ENCODE measurements around the gene RUNX3.

The RUNX3 gene

DNA sequence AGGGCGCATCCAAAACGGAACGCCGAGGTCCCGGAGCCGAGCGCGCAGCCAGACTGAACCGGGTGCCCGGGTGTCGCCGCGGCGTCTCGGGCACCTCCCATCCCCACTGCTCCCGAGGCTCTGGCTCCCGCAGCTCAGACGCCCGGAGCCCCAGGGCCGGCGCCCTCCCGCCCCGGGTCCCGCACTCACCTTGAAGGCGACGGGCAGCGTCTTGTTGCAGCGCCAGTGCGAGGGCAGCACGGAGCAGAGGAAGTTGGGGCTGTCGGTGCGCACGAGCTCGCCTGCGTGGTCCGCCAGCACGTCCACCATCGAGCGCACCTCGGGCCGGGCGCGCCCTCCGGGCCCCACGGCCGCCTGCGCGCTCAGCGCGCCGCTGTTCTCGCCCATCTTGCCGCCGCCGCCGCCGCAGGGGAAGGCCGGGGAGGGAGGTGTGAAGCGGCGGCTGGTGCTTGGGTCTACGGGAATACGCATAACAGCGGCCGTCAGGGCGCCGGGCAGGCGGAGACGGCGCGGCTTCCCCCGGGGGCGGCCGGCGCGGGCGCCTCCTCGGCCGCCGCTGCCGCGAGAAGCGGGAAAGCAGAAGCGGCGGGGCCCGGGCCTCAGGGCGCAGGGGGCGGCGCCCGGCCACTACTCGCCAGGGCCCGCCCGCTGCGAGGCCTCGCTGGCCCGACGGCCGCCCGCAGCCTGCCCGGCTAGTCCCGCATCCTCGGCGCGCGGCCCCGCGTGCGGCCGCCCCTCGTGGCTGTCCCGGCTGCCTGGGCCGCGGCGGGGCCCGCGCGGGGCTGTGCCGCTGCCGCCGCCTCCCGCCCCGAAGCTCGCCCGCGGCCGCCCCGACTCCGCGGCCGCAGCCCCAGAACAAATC is 447 bp downstream of the RUNX3 start:
- peak; percentile 72 for DNase-seq (ENCODE audit: low spot score)

DNA sequence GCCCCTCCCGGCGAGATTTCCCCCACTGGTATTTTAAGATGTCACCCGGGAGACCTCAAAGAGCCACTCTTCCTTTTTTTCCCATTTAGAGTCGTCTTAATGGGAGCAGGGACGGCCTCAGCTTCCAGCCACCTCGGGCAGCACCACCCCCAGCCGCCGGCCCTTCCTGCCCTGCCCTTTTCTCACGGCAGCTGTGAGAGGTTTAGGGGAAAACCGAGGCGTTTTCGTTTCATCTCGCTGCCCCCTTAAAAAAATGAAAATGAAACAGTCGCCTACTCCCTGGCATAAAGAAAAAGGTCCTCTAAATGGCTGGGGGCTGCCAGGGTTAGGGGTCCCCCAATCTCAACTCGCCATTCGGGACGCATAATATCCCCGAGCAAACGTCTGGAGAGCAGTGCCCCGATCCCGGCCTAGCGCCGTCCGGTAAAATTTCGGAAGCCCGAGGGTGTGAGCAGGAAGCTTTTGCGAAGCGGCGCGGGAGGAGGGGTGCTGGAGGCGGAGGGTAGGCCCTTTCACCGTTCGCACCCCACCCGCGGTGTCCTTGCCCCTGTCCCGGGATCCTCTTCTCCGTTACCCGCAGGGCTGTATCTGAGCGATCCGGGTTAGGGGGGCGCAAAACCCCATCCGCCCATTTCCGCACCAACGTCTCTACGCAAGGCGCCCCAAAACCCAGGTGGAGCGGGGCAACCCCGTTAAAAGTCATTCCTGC is 1.2 kb downstream of the RUNX3 start:
- DNase-seq (ENCODE audit: low spot score) = no peak

DNA sequence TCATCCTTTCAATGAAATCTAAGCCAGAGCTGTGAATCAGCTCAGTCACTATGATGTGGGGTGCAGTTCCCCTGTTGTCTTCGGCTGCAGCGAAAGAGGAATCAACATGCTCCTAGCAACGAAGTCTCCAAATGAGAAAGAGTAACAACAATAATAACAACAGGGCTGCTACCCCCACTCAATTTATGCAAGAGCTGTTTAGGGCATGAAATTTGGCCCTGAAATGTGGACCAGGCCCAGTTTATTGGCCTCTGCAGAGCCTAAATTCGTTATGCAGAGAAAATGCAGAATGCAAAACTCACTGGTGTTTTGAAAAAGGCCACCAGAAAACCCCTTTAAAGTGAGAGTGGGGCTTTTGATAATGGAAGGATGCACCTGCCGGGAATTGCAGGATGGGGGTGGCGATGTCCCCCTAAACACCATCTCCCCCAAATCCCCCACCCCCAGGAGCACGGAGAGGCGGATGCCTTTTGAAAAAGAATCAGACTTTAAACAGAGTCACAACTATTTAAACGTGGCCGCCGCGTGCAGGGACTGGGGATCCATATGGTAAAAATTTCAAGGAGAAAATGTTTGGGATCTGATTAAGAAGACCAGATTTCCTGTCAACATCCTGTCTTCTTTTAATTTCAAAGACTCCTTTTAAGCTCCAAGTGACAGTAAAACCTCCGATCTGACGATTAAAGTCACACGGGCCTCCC is 1.9 kb downstream of the RUNX3 start:
- no peak for DNase-seq (ENCODE audit: low spot score)

DNA sequence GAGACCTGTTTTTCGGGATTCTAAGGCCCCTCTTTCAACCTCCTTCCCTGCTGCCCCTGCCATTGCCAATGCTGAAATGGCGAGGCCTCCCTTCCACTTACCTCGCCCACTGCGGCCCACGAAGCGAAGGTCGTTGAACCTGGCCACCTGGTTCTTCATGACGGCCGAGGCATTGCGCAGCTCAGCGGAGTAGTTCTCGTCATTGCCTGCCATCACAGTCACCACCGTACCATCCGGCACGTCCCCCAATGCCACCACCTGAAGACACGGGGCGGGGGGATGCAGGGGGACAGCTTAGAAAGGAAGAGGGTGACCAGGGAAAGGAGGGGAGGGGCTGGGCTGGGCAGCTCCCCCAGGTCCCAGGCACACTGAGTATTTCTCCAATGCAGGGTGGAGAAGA is 2.6 kb downstream of the RUNX3 start:
- DNase-seq (ENCODE audit: low spot score) = no peak

DNA sequence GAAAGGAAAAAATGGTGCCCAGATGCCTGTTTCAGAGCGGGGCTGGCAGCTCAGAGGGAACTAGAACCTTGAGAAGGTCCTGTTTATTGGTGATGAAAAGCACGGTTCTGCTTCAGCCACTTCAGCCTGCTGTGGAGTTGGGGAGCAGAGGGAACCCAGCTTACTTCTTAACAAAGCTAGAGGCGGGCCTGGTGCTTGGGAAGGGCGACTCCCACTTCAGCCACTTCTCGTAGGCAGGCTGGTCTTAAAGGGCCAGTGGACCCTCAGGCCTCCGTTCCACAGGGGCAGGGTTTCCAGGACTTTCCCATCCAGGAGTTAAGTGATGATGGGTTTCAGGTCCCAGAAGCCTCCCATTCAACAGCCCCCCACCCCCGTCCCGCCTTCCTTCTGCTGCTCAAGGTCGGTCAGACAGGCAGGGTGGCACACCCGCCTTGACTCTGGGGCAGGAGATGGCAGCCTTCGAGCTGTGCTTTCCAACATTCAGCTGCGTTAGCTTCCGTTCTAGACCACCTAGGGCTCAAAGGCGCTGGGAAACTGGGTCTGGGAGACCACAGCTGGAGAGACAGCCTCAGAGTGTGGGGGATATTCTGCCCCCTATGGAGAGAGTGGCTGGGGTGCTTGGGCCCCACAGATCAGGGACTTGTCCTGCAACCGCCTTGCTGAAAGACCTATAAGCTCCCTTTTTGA is 3.4 kb downstream of the RUNX3 start:
- DNase-seq (ENCODE audit: low spot score) = no peak

DNA sequence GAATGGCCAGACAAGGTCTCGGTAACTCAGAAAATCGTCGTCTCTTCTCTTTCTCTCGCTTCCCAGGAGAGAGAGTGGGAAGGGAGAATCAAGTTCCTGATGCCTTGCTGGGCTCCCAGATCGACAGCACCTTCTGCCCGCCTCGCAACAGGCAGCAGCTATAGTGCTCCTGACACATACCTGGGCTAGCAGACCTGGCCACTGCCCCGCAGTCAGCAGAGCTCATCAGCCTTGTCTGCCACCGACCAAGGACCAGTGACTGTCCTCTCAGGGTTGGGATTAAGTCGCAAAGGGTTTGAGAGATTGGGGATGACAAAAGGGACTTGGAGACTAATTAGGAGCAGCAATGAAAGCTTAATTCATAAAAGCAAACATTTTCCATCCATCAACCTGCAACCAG is 4.1 kb downstream of the RUNX3 start:
- DNase-seq (ENCODE audit: low spot score) = no peak

DNA sequence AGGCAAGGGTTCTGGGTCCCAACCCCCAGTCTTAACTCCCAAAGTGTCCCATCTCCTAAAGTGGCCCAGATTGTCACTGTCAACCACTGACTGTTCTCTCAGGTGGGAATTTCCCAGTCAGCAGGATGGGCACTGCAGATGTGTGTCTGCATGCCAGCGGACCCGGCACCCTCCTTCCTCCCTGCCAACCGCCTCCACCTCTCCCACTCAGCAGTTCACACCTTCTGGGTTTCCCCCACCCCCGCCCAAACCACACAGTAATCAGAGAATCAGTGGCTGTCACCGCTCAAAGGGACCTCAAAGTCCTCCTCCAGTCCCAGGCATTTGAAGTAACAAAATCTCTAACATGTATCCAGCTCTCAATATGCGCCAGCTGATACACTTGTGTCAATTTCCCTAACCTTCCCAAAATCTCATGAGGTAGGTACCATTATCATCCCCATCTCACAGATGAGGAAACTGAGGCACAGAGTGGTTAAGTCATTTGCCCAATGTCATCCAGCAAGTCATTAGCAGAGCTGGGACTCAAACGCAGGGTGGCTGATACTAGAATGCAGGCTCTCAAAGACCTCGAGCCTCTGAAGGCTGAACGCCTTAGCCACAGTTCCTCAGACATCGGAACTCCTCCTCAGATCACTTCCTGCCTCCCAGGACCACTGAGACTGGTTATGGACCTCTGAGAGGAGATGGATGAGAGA is 4.8 kb downstream of the RUNX3 start:
- DNase-seq (ENCODE audit: low spot score) = no peak

DNA sequence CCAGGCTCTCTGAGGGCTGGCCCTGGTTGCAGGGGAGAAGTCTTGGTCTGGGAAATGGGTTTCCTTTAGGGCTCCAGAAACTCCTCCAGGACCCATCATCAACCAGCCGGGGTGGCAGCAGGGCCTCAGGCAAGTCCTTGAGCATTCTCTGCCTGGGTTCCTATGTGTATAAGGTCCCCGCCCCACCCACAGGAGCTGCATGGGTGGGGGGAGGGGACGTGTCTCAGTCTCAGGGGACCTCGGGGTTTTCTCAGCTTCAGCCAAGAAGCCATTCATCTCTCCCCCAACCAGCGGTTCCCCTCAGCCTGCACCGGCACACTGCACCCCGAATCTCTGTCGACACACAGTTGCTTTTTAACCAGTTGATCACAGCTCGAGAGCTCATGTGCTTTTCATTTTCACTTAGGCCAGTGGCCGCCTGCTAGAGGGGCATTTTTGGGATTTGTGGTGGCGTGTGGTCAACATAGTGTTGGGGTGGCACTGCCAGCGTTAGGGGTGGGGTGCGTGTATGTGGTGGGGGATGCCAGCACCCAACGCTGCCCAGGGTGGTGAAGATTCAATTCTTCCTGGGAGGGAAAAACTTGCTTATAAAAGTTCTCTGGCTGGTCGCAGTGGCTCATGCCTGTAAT is 6.5 kb downstream of the RUNX3 start:
- no peak for DNase-seq (ENCODE audit: low spot score)

DNA sequence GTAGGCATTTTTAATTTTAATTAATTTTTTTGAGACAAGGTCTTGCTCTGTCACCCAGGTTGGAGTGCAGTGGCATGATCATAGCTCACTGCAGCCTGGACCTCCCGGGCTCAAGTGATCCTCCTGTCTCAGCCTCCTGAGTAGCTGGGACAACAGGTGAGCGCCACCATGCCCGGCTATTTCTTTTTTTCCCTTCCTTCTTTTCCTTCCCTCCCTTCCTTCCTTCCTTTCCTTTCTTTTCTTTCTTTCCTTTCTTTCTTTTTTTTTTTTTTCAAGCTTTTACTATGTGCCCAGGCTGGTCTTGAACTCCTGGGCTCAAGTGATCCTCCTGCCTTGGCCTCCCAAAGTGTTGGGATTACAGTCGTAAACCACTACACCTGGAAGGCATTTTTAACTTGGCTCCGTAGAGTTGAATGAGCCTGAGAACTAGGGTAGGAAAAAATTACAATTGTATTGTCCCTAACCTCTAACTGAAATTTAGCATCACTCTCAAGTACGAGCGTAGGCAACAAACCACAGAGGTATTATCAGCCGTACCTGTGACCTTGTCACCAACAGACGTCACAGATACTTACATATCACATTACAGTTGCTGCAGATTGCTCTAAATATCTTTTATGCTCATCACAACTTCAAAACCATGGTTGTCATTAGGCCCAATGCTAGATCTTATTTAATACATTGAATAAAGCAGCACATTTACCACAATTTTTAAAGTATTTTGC is 8.0 kb downstream of the RUNX3 start:
- no peak for DNase-seq (ENCODE audit: low spot score)

DNA sequence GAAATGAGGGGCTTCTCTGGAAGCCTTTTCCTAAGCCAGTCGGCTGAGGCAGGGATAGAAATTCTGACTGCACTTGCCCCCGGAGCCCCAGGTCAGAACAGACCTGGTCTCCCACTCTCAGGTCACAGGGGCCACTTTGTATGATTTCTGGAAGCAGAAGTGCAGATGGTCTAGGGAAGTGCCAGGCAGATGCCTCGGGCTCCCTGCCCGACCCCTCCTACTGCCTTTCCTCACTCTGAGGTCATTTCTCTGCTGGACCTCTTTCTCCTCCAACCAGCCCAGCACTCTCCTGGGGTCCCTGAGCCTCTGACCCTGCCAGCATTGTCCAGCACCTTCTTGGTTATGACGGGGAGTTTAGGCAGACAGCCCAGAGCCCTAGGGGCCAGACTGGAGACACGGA is 8.7 kb downstream of the RUNX3 start:
- no peak for DNase-seq (ENCODE audit: low spot score)

DNA sequence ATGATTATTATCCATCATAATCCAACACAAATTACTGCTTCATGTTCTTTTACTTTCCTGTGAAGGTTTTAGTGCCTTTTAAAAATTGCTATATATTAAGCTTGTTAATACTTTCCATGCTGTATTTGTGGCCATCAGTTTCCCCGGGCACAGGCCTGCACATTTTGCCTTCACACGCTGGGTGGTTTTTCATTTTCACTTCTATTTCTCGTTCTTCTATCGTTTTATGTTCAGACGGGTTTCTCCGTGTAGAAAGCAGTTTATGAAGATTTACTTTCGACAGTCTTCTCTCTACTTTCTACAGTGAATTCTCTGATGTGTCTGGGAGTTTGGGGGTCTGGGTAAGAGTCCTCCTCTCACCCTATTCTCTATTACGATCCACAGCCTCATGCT is 9.5 kb downstream of the RUNX3 start:
- DNase-seq (ENCODE audit: low spot score) = no peak

DNA sequence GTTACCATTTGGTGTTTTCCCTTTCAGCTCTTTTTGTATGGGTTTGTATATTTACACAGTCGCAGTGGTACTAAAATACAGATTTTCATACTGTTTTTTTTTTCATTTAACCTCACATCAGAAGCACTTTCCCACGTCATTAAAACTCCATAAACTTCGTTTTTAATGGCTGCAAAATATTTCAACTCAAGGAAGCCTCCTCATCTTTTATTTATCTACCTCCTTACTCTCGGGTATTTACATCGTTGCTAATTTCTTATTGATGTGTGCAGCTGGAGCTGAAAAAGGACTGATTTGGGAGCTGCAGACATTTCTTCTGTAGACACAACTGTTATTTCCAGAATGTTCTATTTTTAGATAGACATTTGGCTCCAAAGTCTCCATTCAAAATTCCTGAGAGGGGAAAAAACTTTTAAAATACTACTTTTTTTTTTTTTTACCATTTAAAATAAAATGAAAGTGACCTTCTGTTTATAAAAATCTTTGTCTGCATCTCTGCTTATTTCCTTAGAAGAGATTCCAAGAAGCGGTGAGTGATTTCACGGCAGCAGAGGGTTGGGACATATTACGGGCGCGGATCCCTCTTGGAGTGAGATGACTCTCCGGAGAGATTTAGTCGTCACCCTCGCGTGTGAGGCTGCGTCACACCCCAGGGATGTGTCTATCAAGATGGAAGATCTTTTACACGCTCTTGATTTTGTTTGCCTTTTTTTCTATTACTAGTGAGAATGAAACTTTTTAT is 10.1 kb downstream of the RUNX3 start:
- DNase-seq (ENCODE audit: low spot score) = no peak

DNA sequence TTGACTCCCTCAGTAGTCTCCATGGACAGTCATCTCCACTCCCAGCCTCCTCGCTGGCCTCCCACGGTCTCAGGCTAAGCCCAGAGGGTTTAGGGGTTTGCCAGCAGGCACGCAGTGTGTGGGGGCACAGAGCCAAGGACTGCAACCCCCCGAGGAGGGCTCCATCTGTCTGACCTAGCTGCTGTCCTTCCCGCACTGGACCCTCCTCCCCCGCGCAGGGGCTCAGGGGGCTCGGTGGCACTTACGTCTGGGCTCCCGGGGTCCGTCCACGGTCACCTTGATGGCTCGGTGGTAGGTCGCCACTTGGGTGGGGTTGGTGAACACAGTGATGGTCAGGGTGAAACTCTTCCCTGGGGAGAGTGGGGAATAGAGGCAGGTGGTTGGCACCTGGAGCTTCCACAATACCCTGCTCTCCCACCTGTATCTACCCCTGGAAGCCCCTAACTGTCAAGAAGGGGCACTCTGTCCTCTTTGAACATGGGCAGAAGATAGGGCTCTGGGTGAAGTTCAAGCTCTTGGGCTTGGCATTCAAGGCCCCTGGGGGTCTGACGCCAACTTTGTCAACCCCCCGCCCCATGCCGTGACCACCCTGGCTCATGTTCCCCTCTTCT is 11.0 kb downstream of the RUNX3 start:
- no peak for DNase-seq (ENCODE audit: low spot score)

DNA sequence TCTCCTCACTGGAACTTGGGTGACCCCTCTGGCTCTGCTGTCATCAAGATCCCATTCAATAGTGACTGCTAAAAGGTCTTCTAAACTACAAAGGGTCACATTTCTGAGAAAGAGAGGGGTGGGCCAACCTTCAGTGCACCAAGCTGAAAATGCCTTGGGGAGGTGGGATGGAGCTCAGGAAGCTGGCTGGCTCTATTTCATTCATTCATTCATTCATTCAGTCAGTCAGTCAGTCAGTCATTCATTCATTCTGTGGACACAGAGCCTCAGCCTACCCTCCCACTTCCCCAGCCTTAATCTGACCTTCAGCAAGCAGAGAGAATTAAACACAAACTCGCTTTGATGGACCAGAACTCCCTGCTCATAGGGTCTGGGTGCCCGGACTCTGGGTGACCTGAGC is 11.7 kb downstream of the RUNX3 start:
- DNase-seq (ENCODE audit: low spot score) = no peak

DNA sequence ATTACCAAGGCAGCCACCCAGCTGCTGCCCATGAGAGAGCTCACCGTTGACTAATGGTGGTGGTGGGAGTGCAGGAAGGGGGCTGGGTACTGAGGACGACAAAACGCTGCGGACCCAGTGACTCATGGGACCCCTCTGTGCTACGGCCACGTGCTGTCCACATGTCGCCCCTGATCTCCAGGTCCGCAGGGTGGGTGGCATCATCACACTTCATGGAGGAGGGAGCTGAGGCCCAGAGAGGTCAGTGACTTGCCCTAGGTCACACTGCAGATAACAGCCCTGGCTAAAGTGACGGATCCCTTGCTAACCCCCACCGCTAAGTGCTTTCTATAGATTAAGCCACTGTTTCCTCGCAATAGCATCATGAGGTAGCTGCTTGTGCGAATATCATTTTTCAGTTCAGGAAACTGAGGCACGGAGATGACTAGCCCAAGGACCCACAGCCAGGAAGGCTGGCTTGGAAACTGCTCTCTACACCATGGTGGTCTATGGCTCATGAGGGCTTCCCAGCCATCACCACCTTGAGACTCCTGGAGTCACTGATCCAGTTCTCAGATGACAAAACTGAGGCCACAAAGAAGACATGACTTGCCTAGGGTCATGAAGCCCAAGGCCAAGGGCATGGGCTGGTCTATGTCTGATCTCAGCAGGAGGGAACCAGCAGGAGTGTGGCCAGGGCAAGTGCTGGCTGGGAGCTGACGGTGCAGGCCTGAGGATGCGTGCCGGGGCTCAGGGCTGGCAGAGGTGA is 12.6 kb downstream of the RUNX3 start:
- DNase-seq (ENCODE audit: low spot score) = no peak

DNA sequence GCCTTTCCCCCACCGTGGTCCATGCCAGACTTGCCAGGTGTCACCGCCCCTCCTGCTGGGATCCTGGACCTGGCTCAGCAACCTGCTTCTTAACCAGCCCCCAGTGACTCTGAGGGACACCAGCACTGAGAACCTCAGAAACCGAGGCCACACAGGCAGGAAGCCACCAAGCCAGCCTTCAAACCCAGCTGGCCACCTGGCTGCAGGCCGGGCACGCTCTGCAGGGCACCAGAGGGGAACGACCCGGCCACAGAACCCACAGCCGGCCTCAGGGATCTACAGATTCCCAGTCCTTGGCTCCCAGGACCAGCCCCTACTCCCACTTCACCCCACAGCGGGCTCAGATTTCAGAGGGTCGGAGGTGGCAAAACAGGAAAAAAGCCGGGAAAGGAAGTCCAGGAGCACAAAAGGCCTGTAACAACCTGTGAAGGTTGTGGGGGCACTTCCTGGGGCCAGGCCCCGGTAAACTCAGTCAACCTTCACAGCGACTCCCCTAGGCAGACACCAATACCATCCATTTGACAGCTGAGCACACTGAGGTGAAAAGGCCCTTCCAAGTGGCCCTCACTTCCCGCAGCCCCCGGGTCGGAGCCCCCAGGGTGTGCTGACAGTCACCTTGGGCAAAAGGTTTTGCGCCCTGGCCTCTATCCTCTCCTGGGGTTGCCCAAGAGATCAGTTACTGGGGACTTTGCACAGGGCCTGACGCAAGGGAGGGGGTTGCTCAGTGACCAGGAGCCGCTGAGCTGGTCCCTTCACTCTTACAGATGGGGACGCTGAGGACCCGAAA is 14.1 kb downstream of the RUNX3 start:
- DNase-seq (ENCODE audit: low spot score) = no peak

DNA sequence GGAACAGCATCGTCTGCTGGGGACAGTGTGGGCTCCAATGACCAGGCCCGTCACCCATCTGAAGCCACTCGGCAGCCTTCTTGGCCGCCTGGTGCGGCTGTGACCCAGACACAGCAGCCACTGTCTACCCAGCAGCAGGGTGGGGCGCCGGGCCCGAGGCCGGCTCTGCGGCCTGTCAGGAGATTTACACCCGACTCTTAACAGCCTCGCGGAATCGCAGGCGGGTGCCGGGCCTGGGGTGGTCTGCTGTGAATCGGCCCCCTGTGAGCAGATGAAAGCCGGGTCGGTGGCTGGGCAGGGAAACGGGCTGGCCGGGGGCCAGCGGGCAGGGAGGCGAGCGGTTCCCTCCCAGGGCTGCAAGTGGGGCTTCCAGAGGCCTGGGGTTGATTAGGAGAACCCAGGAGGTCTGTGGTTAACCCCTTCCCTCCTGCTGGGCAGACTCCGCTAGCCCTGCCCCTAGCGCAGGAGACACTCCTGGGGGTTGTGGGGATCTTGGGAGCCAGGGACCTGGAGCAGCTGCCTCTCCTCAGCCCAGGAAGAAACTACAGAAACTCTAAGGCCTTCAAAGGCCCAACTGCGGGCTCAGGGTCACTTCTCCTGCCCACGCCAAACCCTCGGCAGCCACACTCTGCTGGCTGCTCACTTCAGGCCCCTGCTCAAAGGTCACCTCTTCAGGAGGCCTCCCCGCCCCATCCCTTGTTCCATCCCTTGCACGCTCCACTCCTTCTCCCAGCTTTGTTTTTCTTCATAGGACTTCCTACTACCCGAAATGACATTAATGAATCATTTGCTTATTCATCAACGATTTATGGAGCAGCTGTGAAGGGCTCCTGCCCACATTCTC is 15.6 kb downstream of the RUNX3 start:
- DNase-seq (ENCODE audit: low spot score) = no peak

Measured in ecto neural progenitor cell (in vitro differentiated cells).